NCI-H146 treated with DMSO at 0.1 percent for 48 hours (cell line): Measurements from ENCODE around the gene SLC16A6.
"Not testable (repeated sequence)": the region's sequence is repeated elsewhere in the genome, so short reads cannot be mapped to it uniquely, and the experiment has no call there.

Experiments used
- DNase-seq: peaks from one replicate; lab custom pipeline; 2025; ENCODE audit not compliant: unreplicated experiment; lab: John Stamatoyannopoulos, UW

SLC16A6 gene

DNA sequence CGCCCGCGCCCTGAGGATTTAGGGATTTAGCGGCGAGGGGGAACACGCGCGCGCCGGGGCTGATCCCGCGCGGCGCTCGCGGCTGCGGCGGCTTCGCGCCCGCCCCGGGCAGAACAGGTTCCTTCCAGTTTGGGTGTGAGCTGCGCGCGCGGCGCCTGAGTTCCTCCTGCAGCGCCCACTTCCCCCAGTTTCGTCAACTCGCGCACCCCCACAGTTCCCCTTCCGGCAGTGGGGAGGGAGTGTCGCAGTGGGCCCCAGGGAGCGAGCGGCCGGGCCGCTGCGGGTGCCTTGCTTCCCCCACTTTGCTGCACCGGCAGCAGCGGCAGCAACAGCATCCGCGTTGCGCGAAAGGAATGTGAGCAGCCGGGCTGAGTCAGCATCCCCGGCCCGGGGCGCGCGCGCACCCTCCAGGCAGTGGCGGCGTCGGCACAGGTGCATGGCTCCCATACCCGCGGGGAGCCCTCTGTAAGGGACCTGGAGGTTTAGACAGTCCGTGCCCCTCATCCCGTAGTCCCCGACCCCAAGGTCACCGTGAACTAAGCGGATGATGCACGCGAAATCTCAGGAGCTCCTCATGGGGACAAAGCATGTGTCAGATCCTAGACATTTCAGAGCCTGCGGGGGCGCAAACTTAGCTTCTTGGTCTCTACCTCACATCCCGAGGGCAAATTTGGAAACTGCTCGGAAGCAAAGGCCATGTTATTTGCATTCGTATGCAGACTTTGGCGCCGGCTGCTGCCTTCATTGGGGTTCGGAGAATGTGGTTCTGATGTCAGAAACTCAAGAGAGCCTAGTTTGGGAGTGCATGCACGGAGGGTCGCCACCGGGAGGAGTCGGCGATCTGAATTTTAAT, 1.1 kb upstream of the SLC16A6 start:
- DNase-seq: peak; percentile 42

GRCh38 chr17:68290268-68290954, 516 bp downstream of the SLC16A6 start:
- no peak for DNase-seq

GRCh38 chr17:68289936-68290267, 1.0 kb downstream of the SLC16A6 start:
- DNase-seq: no peak

DNA sequence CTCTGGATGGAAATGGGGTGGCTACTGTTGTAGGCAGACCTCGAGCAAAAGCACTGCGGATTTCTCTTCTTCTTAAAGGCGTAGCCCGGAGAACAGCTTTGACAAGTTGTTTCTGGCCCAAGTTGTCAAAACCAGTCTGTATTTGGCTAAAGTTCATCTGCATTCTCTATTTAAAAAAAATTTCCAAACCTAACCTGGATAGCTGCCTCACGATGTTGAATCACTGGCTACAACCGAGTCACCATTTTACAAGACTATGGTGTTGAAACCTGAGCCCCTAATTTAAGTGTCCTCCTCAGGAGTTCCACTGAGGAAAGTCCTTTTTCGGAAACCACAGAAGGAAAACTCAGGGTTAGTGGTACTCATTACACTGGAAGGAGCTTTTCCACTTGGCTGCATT, 1.5 kb downstream of the SLC16A6 start:
- DNase-seq: no peak

GRCh38 chr17:68288804-68289203, 2.1 kb downstream of the SLC16A6 start:
- no peak for DNase-seq

GRCh38 chr17:68288375-68288774, 2.6 kb downstream of the SLC16A6 start:
- no peak for DNase-seq

- not testable (repeated sequence) for DNase-seq
Measured at GRCh38 chr17:68281965-68282364, 9.0 kb downstream of the SLC16A6 start.

DNA sequence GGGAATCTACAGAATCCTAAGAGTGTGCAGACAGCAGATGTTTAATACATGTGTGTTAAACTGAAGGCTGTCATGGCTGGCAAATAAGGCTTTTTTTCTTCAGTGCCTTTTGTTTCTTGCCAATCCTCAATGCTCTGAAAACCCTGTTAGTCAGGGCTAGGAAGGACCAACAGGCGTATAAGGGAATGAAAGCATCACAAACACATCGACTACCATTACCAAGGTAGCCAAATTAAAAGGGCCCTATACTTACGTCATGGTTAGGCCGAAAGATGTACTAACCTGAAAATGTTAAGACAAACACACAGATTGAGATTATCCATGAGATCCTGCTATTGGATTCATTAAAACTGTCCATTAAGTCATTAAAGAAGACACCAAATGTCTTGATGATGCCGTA, 13.1 kb downstream of the SLC16A6 start:
- no peak for DNase-seq

DNA sequence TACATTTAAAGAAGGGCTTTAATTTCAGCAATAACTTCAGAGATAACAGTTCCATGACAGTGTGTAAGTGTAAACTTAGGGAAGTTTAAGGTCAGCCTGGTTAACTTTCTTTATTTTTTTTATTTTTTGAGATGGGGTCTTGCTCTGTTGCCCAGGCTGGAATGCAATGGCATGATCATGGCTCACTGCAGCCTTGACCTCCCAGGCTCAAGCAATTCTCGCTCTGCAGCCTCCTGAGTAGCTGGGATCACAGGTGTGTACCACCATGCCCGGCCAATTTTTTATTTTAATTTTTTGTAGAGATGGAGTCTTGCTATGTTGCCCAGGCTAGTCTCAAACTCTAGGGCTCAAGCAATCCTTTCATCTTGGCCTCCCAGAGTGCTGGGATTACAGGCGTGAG, 14.6 kb downstream of the SLC16A6 start:
- not testable (repeated sequence) for DNase-seq

- no peak for DNase-seq
Measured at GRCh38 chr17:68273722-68274121, 17.2 kb downstream of the SLC16A6 start.

- not testable (repeated sequence) for DNase-seq
Measured at GRCh38 chr17:68265833-68266232, 25.1 kb downstream of the SLC16A6 start.

GRCh38 chr17:68263101-68263681, 27.7 kb downstream of the SLC16A6 start:
- DNase-seq: not testable (repeated sequence)

- not testable (repeated sequence) for DNase-seq
Measured at GRCh38 chr17:68262467-68262866, 28.5 kb downstream of the SLC16A6 start.

DNA sequence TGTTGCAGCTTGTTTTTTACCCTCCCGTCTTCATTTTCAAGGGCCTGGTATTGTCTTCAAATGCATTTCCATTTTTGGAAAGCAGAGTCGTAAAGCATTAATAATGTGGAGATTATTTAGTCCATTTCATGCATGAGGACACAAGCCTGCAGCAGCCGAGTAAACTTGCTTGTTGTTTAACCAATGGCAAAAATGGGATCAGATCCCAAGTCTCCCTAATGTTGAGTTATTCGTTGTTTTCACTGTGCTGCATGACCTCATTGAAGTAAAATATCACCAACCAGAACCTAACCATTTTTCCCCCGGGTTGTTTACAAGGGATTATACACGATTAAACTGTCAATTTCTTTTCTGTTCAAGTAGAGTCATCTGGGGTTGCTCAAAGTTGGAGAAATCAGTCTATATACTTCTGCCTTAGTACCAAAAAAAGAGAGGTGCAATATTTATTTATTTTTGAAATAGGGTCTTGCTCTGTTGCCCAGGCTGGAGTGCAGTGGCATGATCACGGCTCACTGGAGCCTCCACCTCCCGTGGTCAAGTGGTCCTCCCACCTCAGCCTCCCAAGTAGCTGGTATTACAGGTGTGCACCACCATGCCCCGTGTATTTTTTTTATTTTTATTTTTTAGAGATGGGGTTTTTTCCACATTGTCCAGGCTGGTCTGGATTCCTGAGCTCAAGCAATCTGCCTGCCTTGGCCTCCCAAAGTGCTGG, 30.7 kb downstream of the SLC16A6 start:
- no peak for DNase-seq

DNA sequence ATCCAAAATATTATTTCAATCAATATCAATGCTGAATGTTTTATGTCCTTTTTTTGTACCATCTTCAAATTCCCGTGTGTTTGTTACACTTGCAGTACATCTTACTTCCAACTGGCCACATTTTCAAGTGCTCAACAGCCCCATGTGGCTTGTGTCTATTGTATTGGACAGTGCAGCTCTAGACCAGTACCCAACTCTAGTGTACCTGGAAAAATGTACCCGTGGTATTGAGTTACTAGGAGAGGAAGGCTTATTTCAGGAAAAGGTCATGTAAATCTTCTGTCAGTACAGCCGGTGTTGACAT, 31.3 kb downstream of the SLC16A6 start:
- not testable (repeated sequence) for DNase-seq

DNA sequence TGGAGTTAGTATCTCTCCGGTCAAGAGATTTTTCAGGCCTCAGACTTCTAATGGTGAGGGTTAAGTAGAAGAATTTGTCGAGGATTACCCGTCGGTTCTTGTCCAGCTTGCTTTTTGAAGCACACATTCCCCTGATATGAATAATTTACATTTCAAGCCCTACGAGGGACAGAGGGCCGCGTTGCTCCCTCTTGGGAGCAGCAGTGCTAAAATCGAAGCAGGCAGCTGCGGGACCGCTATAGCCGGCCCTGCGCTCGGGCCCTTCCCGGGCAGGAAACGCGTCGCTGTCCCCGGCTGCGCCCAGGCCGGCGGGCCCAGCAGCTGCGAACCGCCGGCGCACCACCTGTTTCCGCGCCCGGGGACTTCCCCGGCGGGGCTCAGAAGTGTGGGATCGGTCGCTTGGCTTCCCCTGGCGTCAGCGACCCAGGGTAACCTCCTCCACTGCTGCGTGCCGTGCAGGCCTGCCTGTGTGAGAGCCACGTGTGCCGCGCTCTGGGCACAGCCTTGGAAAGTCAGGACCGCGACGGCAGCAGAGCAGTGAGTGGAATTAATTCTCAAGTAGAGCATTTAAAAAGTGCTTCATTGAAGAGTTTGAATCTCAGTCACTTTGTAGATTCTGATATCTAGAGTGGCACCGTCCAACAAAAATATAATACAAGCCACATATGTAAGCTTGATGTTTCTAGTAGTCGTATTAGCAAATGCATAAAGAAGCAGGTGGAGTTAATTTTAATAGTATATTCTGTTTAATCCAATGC, 31.9 kb downstream of the SLC16A6 start:
- DNase-seq: not testable (repeated sequence)

- no peak for DNase-seq
Measured at GRCh38 chr17:68257934-68258333, 33.0 kb downstream of the SLC16A6 start.

- not testable (repeated sequence) for DNase-seq
Measured at GRCh38 chr17:68256701-68257100, 34.2 kb downstream of the SLC16A6 start.

- no peak for DNase-seq
Measured at GRCh38 chr17:68255731-68256538, 35.0 kb downstream of the SLC16A6 start.

DNA sequence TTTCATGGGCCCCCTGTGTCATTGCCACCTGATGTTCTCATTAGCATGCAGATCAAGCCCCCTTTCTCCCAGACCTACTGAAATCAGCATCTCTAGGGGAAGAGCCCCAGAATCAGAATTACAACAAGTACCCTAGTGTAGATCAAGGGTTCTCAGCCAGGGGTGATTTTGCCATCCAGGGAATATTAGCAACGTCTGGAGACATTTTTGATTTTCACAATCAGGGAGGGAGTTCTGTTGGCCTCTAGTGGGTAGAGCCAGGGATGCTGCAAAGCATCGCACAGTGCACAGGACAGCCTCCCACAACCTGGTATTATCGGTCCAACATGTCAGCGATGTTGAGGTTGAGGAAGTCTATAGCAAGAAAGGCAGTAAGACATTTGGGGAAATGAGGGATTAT, 35.8 kb downstream of the SLC16A6 start:
- no peak for DNase-seq
